Measurements from ENCODE around the gene DOCK10. TPM values are rescaled to one million over a fixed set of nuclear protein-coding genes. Genes with fewer than 3 reads are reported as not detected.
A peak's percentile ranks its signal among the peaks of the same experiment; 100 is the strongest.

DOCK10 gene
- total and polyA plus RNA-seq, 5 donors from 2014 or later, result 28.3 to 222 (median 35.1) TPM

DNA sequence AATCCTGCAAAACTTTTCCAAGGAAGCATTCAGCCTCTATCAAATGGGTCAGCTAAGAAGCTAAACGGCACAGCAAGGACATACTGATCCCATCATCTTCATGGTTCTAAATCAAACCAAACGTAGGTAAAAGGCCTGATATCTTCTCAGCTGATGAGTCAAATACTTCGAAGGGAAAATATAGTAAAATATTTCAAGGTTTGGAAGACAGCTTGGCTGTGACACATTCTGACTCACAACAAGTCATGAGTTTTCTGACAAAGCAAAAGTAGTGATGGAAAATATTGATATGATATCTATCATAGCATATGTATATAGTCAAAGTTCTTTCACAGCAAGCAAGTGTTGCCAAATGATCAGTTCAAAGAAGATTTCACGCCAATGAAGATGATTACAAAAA lies 31.5 kb downstream of the DOCK10 start:
- H3K4me1 ChIP-seq (ENCODE audit: control insufficient read depth, insufficient read depth, low read length, poor library complexity, severe bottlenecking), result peaks cover 14% of the 10 kb centered on the region
- H3K27ac ChIP-seq (ENCODE audit: insufficient read depth, low read length, poor library complexity, severe bottlenecking), result no peak overlapping the region
- Mint-ChIP-seq H3K4me3 (no peak overlapping the region), H3K9me3 (no peaks in the 10 kb centered on the region), H3K27me3 (no peaks in the 10 kb centered on the region), H3K27ac (peak overlapping the region; percentile 49 to 91 (median 70)), H3K4me1 (peaks cover 48 to 78% (median 70%) of the 10 kb centered on the region in 4 donors), H3K36me3 (peaks cover 3% of the 10 kb centered on the region)
- H3K27me3 ChIP-seq (ENCODE audit: control insufficient read depth, insufficient read depth, low read length), result no peaks in the 10 kb centered on the region
- DNase-seq (no peak), ATAC-seq (ENCODE audit: low read depth in 2 of 2) (peak; percentile 54 to 55)
- no peaks in the 10 kb centered on the region for H3K9me3 ChIP-seq (ENCODE audit: control insufficient read depth in 2 of 2, low read length in 2 of 2)
- no peak overlapping the region for H3K4me3 ChIP-seq (ENCODE audit: low read depth, low read length)
- H3K36me3 ChIP-seq (ENCODE audit: control insufficient read depth, insufficient read depth, low read length), result no peaks in the 10 kb centered on the region

GRCh38 chr2:225009768-225010167 lies 32.5 kb downstream of the DOCK10 start:
- Histone ChIP-seq H3K9me3 (ENCODE audit: control insufficient read depth in 2 of 2, low read length in 2 of 2) (no peaks in the 10 kb centered on the region), H3K36me3 (ENCODE audit: control insufficient read depth, insufficient read depth, low read length) (no peaks in the 10 kb centered on the region), H3K4me3 (ENCODE audit: low read depth, low read length) (no peak overlapping the region), H3K4me1 (ENCODE audit: control insufficient read depth, insufficient read depth, low read length, poor library complexity, severe bottlenecking) (peaks cover 14% of the 10 kb centered on the region), H3K27ac (ENCODE audit: insufficient read depth, low read length, poor library complexity, severe bottlenecking) (no peak overlapping the region), H3K27me3 (ENCODE audit: control insufficient read depth, insufficient read depth, low read length) (no peaks in the 10 kb centered on the region)
- peaks cover 42 to 76% (median 72%) of the 10 kb centered on the region in 4 donors for H3K4me1 Mint-ChIP-seq
- no peak for DNase-seq
- H3K27ac Mint-ChIP-seq, result peak overlapping the region; percentile 2 to 79 (median 72)
- peaks cover 3% of the 10 kb centered on the region for H3K36me3 Mint-ChIP-seq
- no peak overlapping the region for H3K4me3 Mint-ChIP-seq
- H3K9me3 Mint-ChIP-seq, result no peaks in the 10 kb centered on the region
- no peak for ATAC-seq (ENCODE audit: low read depth in 2 of 2)
- H3K27me3 Mint-ChIP-seq, result no peaks in the 10 kb centered on the region

- ATAC-seq (ENCODE audit: low read depth in 2 of 2), result no peak
- peaks cover 3% of the 10 kb centered on the region for H3K36me3 Mint-ChIP-seq
- Histone ChIP-seq H3K36me3 (ENCODE audit: control insufficient read depth, insufficient read depth, low read length) (peaks cover 2% of the 10 kb centered on the region), H3K4me1 (ENCODE audit: control insufficient read depth, insufficient read depth, low read length, poor library complexity, severe bottlenecking) (peaks cover 14% of the 10 kb centered on the region), H3K9me3 (ENCODE audit: control insufficient read depth in 2 of 2, low read length in 2 of 2) (no peaks in the 10 kb centered on the region), H3K4me3 (ENCODE audit: low read depth, low read length) (no peak overlapping the region), H3K27ac (ENCODE audit: insufficient read depth, low read length, poor library complexity, severe bottlenecking) (no peak overlapping the region), H3K27me3 (ENCODE audit: control insufficient read depth, insufficient read depth, low read length) (no peaks in the 10 kb centered on the region)
- peak in 1 of 3 donors; percentile 47 for DNase-seq
- H3K27ac Mint-ChIP-seq, result peak overlapping the region in 1 of 3 donors; percentile 79
- no peaks in the 10 kb centered on the region for H3K9me3 Mint-ChIP-seq
- H3K4me3 Mint-ChIP-seq, result no peak overlapping the region
- H3K4me1 Mint-ChIP-seq, result peaks cover 42 to 82% (median 73%) of the 10 kb centered on the region in 4 donors
- no peaks in the 10 kb centered on the region for H3K27me3 Mint-ChIP-seq
Measured at GRCh38 chr2:225008935-225009334, 33.3 kb downstream of the DOCK10 start.

GRCh38 chr2:225008179-225008856 lies 34.0 kb downstream of the DOCK10 start:
- H3K36me3 Mint-ChIP-seq, result peaks cover 3% of the 10 kb centered on the region
- H3K27ac Mint-ChIP-seq, result peak overlapping the region in 2 of 3 donors; percentile 1 to 57
- no peak overlapping the region for H3K4me3 ChIP-seq (ENCODE audit: low read depth, low read length)
- H3K9me3 Mint-ChIP-seq, result no peaks in the 10 kb centered on the region
- no peaks in the 10 kb centered on the region for H3K27me3 Mint-ChIP-seq
- H3K27ac ChIP-seq (ENCODE audit: insufficient read depth, low read length, poor library complexity, severe bottlenecking), result no peak overlapping the region
- no peak for DNase-seq
- H3K4me1 ChIP-seq (ENCODE audit: control insufficient read depth, insufficient read depth, low read length, poor library complexity, severe bottlenecking), result peaks cover 14% of the 10 kb centered on the region
- H3K4me3 Mint-ChIP-seq, result no peak overlapping the region
- ATAC-seq (ENCODE audit: low read depth in 2 of 2), result no peak
- peaks cover 38 to 82% (median 73%) of the 10 kb centered on the region in 4 donors for H3K4me1 Mint-ChIP-seq
- no peaks in the 10 kb centered on the region for H3K27me3 ChIP-seq (ENCODE audit: control insufficient read depth, insufficient read depth, low read length)
- H3K9me3 ChIP-seq (ENCODE audit: control insufficient read depth in 2 of 2, low read length in 2 of 2), result no peaks in the 10 kb centered on the region
- H3K36me3 ChIP-seq (ENCODE audit: control insufficient read depth, insufficient read depth, low read length), result peaks cover 2% of the 10 kb centered on the region

GRCh38 chr2:225006730-225007129 lies 35.5 kb downstream of the DOCK10 start:
- DNase-seq (no peak), ATAC-seq (ENCODE audit: low read depth in 2 of 2) (no peak)
- peak overlapping the region in 2 of 3 donors; percentile 1 to 6 for H3K27ac Mint-ChIP-seq
- peaks cover 3% of the 10 kb centered on the region for H3K36me3 Mint-ChIP-seq
- H3K9me3 Mint-ChIP-seq, result no peaks in the 10 kb centered on the region
- H3K4me1 Mint-ChIP-seq, result peaks cover 40 to 83% (median 75%) of the 10 kb centered on the region in 4 donors
- H3K4me3 ChIP-seq (ENCODE audit: low read depth, low read length), result no peak overlapping the region
- peaks cover 2% of the 10 kb centered on the region for H3K36me3 ChIP-seq (ENCODE audit: control insufficient read depth, insufficient read depth, low read length)
- H3K27ac ChIP-seq (ENCODE audit: insufficient read depth, low read length, poor library complexity, severe bottlenecking), result no peak overlapping the region
- no peaks in the 10 kb centered on the region for H3K9me3 ChIP-seq (ENCODE audit: control insufficient read depth in 2 of 2, low read length in 2 of 2)
- no peak overlapping the region for H3K4me3 Mint-ChIP-seq
- no peaks in the 10 kb centered on the region for H3K27me3 ChIP-seq (ENCODE audit: control insufficient read depth, insufficient read depth, low read length)
- H3K4me1 ChIP-seq (ENCODE audit: control insufficient read depth, insufficient read depth, low read length, poor library complexity, severe bottlenecking), result peaks cover 21% of the 10 kb centered on the region
- no peaks in the 10 kb centered on the region for H3K27me3 Mint-ChIP-seq

GRCh38 chr2:225004597-225004996 lies 37.7 kb downstream of the DOCK10 start:
- no peaks in the 10 kb centered on the region for H3K9me3 ChIP-seq (ENCODE audit: control insufficient read depth in 2 of 2, low read length in 2 of 2)
- no peak overlapping the region for H3K27ac ChIP-seq (ENCODE audit: insufficient read depth, low read length, poor library complexity, severe bottlenecking)
- Mint-ChIP-seq H3K4me1 (peaks cover 34 to 80% (median 72%) of the 10 kb centered on the region in 4 donors), H3K9me3 (no peaks in the 10 kb centered on the region), H3K4me3 (no peak overlapping the region), H3K27ac (peak overlapping the region in 2 of 3 donors; percentile 48 to 80), H3K36me3 (peaks cover 3% of the 10 kb centered on the region), H3K27me3 (no peaks in the 10 kb centered on the region)
- DNase-seq, result no peak
- H3K4me1 ChIP-seq (ENCODE audit: control insufficient read depth, insufficient read depth, low read length, poor library complexity, severe bottlenecking), result peaks cover 26% of the 10 kb centered on the region
- no peak for ATAC-seq (ENCODE audit: low read depth in 2 of 2)
- no peak overlapping the region for H3K4me3 ChIP-seq (ENCODE audit: low read depth, low read length)
- H3K27me3 ChIP-seq (ENCODE audit: control insufficient read depth, insufficient read depth, low read length), result no peaks in the 10 kb centered on the region
- H3K36me3 ChIP-seq (ENCODE audit: control insufficient read depth, insufficient read depth, low read length), result peaks cover 2% of the 10 kb centered on the region

GRCh38 chr2:225002656-225003045 lies 39.6 kb downstream of the DOCK10 start:
- Histone ChIP-seq H3K27ac (ENCODE audit: insufficient read depth, low read length, poor library complexity, severe bottlenecking) (no peak overlapping the region), H3K4me1 (ENCODE audit: control insufficient read depth, insufficient read depth, low read length, poor library complexity, severe bottlenecking) (peaks cover 20% of the 10 kb centered on the region), H3K36me3 (ENCODE audit: control insufficient read depth, insufficient read depth, low read length) (peaks cover 2% of the 10 kb centered on the region), H3K27me3 (ENCODE audit: control insufficient read depth, insufficient read depth, low read length) (no peaks in the 10 kb centered on the region), H3K4me3 (ENCODE audit: low read depth, low read length) (no peak overlapping the region), H3K9me3 (ENCODE audit: control insufficient read depth in 2 of 2, low read length in 2 of 2) (no peaks in the 10 kb centered on the region)
- Mint-ChIP-seq H3K27me3 (no peaks in the 10 kb centered on the region), H3K27ac (peak overlapping the region; percentile 39 to 95 (median 93)), H3K4me3 (no peak overlapping the region), H3K4me1 (peaks cover 23 to 75% (median 65%) of the 10 kb centered on the region in 4 donors), H3K36me3 (peaks cover 6% of the 10 kb centered on the region), H3K9me3 (no peaks in the 10 kb centered on the region)
- DNase-seq (peak in 1 of 3 donors; percentile 42), ATAC-seq (ENCODE audit: low read depth in 2 of 2) (peak; percentile 58 to 64)
